Inflammatory macrophage treated with lipopolysaccharide for 4 hours (primary cell): ENCODE results near the gene TBP.
A peak's percentile ranks its signal among the peaks of the same experiment; 100 is the strongest.
"Not testable (repeated sequence)": the region's sequence is repeated elsewhere in the genome, so short reads cannot be mapped to it uniquely, and the experiment has no call there.

Experiments used
- DNase-seq: peaks from one replicate; pipeline ENCODE4 v3.0.0-alpha.2; 2020

Gene TBP

GRCh38 chr6:170536671-170537070 is 17.5 kb upstream of the TBP start:
- DNase-seq = no peak

- no peak for DNase-seq
Measured at GRCh38 chr6:170537329-170537728, 16.8 kb upstream of the TBP start.

- no peak for DNase-seq
Measured at GRCh38 chr6:170542031-170542719, 12.0 kb upstream of the TBP start.

- no peak for DNase-seq
Measured at GRCh38 chr6:170545405-170545804, 8.8 kb upstream of the TBP start.

GRCh38 chr6:170552765-170553533 is 1.2 kb upstream of the TBP start, which contains the start of gene PSMB1:
PSMB1 (minus strand) TSS chr6:170553307; CDS start chr6:170553242, 65 bp downstream.
- peak; percentile 96 for DNase-seq

GRCh38 chr6:170553534-170554012 is 596 bp upstream of the TBP start:
- DNase-seq = peak; percentile 55

- DNase-seq = no peak
Measured at GRCh38 chr6:170554796-170555137, 598 bp downstream of the TBP start.

GRCh38 chr6:170555305-170555704 is 1.1 kb downstream of the TBP start:
- DNase-seq = no peak

GRCh38 chr6:170561555-170561954 is 7.4 kb downstream of the TBP start:
- DNase-seq = no peak

- DNase-seq = no peak
Measured at GRCh38 chr6:170564936-170565530, 10.9 kb downstream of the TBP start.

- DNase-seq = no peak
Measured at GRCh38 chr6:170572704-170573466, 18.7 kb downstream of the TBP start.

- DNase-seq = no peak
Measured at GRCh38 chr6:170575250-170575649, 21.1 kb downstream of the TBP start.

GRCh38 chr6:170578909-170579308 is 24.7 kb downstream of the TBP start:
- no peak for DNase-seq

- DNase-seq = peak; percentile 7
Measured at GRCh38 chr6:170583756-170584180, 29.6 kb downstream of the TBP start.

- peak; percentile 95 for DNase-seq
Measured at GRCh38 chr6:170584181-170584953, 30.2 kb downstream of the TBP start, which contains the start of gene PDCD2. PDCD2 (minus strand) TSS chr6:170584637; CDS start chr6:170584581, 56 bp downstream.

- DNase-seq = no peak
Measured at GRCh38 chr6:170584954-170585498, 30.9 kb downstream of the TBP start.

- no peak for DNase-seq
Measured at GRCh38 chr6:170590725-170591124, 36.6 kb downstream of the TBP start.

GRCh38 chr6:170596426-170596825 is 42.3 kb downstream of the TBP start:
- DNase-seq = no peak

GRCh38 chr6:170597278-170597677 is 43.1 kb downstream of the TBP start:
- DNase-seq = no peak

GRCh38 chr6:170605574-170606259 is 51.5 kb downstream of the TBP start:
- DNase-seq = no peak

- DNase-seq = not testable (repeated sequence)
Measured at GRCh38 chr6:170609225-170609624, 55.1 kb downstream of the TBP start.
